DOHH2 (cell line): ENCODE data around the gene TSGA10.

Experiments used
- EZH2phosphoT487 ChIP-seq: fragments of 200-600 bp; sonication (generic); IDR thresholded peaks from 2 replicates; pipeline ENCODE4 v1.6.1; 2017; ENCODE audit warnings: borderline replicate concordance, mild to moderate bottlenecking, antibody characterized with exemption, low read length, moderate library complexity, mixed read lengths
- TF ChIP-seq, protein P1 (sequence below): fragments of 200-600 bp; sonication (generic); IDR thresholded peaks from one replicate; pipeline ENCODE4 v1.5.1; 2014; ENCODE audit warnings: antibody characterized with exemption, mild to moderate bottlenecking, low read depth, low read length; ENCODE audit not compliant: poor library complexity, severe bottlenecking

- TF ChIP-seq, protein P1, sequence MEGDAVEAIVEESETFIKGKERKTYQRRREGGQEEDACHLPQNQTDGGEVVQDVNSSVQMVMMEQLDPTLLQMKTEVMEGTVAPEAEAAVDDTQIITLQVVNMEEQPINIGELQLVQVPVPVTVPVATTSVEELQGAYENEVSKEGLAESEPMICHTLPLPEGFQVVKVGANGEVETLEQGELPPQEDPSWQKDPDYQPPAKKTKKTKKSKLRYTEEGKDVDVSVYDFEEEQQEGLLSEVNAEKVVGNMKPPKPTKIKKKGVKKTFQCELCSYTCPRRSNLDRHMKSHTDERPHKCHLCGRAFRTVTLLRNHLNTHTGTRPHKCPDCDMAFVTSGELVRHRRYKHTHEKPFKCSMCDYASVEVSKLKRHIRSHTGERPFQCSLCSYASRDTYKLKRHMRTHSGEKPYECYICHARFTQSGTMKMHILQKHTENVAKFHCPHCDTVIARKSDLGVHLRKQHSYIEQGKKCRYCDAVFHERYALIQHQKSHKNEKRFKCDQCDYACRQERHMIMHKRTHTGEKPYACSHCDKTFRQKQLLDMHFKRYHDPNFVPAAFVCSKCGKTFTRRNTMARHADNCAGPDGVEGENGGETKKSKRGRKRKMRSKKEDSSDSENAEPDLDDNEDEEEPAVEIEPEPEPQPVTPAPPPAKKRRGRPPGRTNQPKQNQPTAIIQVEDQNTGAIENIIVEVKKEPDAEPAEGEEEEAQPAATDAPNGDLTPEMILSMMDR = no peak
- TF ChIP-seq EZH2phosphoT487 = no peak
Measured at GRCh38 chr2:99101697-99102096, 53.0 kb downstream of the TSGA10 start.
